Uterus (tissue), 4 donors: ENCODE data around the gene TMEM132A. TPM values are rescaled to one million over a fixed set of nuclear protein-coding genes. Genes with fewer than 3 reads are reported as not detected.

Source experiments
- DNase-seq, 2 donors: peaks; one replicate each; pipeline ENCODE4 v3.0.0-alpha.2; 2019 to 2020
- H3K27ac ChIP-seq, 2 donors: fragments of 200-600 bp; sonication (generic); 1 replicate in 1 of 2; 2 replicates in 1 of 2; pipeline ENCODE4 v1.5.1; 2016 to 2018
- H3K27me3 ChIP-seq, 2 donors: fragments of 200-600 bp; sonication (generic); one replicate each; pipeline ENCODE4 v1.5.1; 2018 to 2019; ENCODE audit warnings: control low read depth in 1 of 2
- H3K36me3 ChIP-seq, 2 donors: fragments of 200-600 bp; sonication (generic); one replicate each; pipeline ENCODE4 v1.5.1; 2019; ENCODE audit warnings: control low read depth in 1 of 2
- H3K4me1 ChIP-seq, 2 donors: fragments of 200-600 bp; sonication (generic); one replicate each; pipeline ENCODE4 v1.5.1; 2018 to 2019; ENCODE audit warnings: control low read depth in 1 of 2
- H3K4me3 ChIP-seq, 2 donors: fragments of 200-600 bp; sonication (generic); 1 replicate in 1 of 2; 2 replicates in 1 of 2; pipeline ENCODE4 v1.5.1; 2018 to 2019; ENCODE audit warnings: mild to moderate bottlenecking in 1 of 2
- H3K9me3 ChIP-seq, 2 donors: fragments of 200-600 bp; sonication (generic); one replicate each; pipeline ENCODE4 v1.5.1; 2019; ENCODE audit warnings: control low read depth in 1 of 2
- POLR2A ChIP-seq, 2 donors: fragments of 450-650 bp; IDR thresholded peaks; one replicate each; pipeline ENCODE4 v1.6.1; 2016; ENCODE audit warnings: antibody characterized with exemption in 2 of 2, mild to moderate bottlenecking in 1 of 2, moderate library complexity in 1 of 2
- intact Hi-C: fragments of 100-400 bp; cut with DNase I; formaldehyde crosslinking; loops from one replicate; pipeline ENCODE4 v1.15.1; 2023; ENCODE audit warnings: low total_unique reads
- total RNA-seq, 4 donors: library from RNA; depleted of rRNA in 3 of 4; stranded (reverse); fragments of >200 nt in 3 of 4; gene quantifications; one replicate each; pipeline versions ENCODE4 v1.1.0 to v1.2.4, GENCODE V29; 2014 to 2023
- TF ChIP-seq, protein P1 (sequence below), 4 experiments: fragments of 200-600 bp in 2 of 4; fragments of 450-650 bp in 2 of 4; sonication (generic) in 2 of 4; IDR thresholded peaks; one replicate each; pipeline ENCODE4 v1.5.1; 2016 to 2019; ENCODE audit warnings: antibody characterized with exemption in 4 of 4, mild to moderate bottlenecking in 2 of 4, moderate library complexity in 1 of 4
- donor health status: DM: yes; HTN: yes; CAD: no.

Gene TMEM132A
- total RNA-seq, 4 donors from 2014 or later: under 0.01 to 47.7 (median 7.7) TPM

DNA sequence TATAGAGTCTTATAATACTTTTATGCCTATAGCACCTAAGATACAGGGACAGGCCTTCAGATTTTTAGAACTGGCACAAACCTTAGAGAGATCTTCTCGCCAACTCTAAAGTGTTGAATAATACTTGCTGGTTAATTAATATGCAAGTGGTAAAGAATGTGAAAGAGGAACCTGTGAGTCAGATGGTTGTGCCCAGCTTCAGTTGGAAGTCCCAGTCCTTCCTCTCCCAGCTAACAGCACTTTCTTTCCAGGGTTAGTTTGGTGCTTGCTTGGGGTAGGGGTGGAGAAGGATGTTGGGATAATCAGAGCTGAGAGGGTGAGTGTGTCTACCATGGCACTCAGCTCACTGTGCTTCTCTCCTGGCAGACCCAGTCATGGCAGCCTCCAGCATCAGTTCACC is 4.9 kb upstream of the TMEM132A start:
- no peaks in the 10 kb centered on the region for H3K9me3 ChIP-seq
- H3K27me3 ChIP-seq: no peaks in the 10 kb centered on the region
- intact Hi-C loops: no loop called here
- TF ChIP-seq POLR2A (IDR thresholded peaks at IDR 0.05): no peak
- TF ChIP-seq, protein P1, sequence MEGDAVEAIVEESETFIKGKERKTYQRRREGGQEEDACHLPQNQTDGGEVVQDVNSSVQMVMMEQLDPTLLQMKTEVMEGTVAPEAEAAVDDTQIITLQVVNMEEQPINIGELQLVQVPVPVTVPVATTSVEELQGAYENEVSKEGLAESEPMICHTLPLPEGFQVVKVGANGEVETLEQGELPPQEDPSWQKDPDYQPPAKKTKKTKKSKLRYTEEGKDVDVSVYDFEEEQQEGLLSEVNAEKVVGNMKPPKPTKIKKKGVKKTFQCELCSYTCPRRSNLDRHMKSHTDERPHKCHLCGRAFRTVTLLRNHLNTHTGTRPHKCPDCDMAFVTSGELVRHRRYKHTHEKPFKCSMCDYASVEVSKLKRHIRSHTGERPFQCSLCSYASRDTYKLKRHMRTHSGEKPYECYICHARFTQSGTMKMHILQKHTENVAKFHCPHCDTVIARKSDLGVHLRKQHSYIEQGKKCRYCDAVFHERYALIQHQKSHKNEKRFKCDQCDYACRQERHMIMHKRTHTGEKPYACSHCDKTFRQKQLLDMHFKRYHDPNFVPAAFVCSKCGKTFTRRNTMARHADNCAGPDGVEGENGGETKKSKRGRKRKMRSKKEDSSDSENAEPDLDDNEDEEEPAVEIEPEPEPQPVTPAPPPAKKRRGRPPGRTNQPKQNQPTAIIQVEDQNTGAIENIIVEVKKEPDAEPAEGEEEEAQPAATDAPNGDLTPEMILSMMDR (IDR thresholded peaks at IDR 0.05): no peak
- no peak overlapping the region for H3K4me3 ChIP-seq
- no peak for DNase-seq
- no peak overlapping the region for H3K27ac ChIP-seq
- H3K36me3 ChIP-seq: no peaks in the 10 kb centered on the region
- H3K4me1 ChIP-seq: peaks cover 17 to 18% of the 10 kb centered on the region in 2 donors

DNA sequence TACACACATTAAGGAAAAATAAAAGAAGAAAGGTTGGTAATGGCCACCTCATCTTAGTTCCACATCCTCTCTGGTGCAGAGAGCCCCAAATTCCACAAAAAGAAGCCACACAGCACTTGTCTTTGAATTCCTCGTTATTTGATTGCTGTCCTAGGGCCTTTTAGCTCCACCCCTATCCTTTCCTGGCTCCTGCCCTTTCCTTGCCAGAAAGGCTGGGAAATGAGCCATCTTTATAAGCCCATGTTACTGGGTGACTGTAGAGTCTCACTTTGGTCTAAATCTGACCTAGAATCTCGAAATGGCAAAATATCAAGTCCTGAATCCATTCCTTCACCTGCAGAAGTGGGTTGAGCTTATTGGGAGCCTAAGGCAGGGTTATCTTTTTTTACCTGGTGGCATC is 4.3 kb upstream of the TMEM132A start:
- intact Hi-C loops: no loop called here
- no peaks in the 10 kb centered on the region for H3K36me3 ChIP-seq
- DNase-seq: no peak
- H3K4me1 ChIP-seq: peaks cover 17 to 24% of the 10 kb centered on the region in 2 donors
- no peaks in the 10 kb centered on the region for H3K9me3 ChIP-seq
- TF ChIP-seq POLR2A (IDR thresholded peaks at IDR 0.05): no peak
- TF ChIP-seq, protein P1 (IDR thresholded peaks at IDR 0.05): no peak
- H3K27ac ChIP-seq: no peak overlapping the region
- no peak overlapping the region for H3K4me3 ChIP-seq
- no peaks in the 10 kb centered on the region for H3K27me3 ChIP-seq

DNA sequence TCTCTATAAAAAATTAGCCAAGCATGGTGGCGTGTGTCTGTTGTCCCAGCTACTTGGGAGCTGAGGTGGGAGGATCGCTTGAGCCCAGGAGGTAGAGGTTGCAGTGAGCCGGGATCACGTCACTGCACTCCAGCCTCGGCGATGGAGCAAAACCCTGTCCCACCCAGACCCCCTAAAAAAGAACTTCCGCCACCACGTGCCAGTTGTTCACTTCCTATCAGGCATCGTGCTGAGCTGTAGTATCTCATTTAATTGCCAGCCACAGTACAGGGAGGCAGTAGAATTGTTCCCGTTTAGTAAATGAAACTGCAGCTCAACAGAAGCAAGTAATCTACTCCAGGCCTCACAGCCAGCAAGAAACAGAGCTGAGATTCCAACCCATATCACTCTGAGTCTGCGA is 3.0 kb upstream of the TMEM132A start:
- Histone ChIP-seq H3K4me3 (no peak overlapping the region), H3K27ac (no peak overlapping the region), H3K36me3 (no peaks in the 10 kb centered on the region), H3K27me3 (no peaks in the 10 kb centered on the region), H3K4me1 (peaks cover 13 to 28% of the 10 kb centered on the region in 2 donors), H3K9me3 (no peaks in the 10 kb centered on the region)
- TF ChIP-seq POLR2A (IDR thresholded peaks at IDR 0.05): no peak
- TF ChIP-seq, protein P1 (IDR thresholded peaks at IDR 0.05): no peak
- intact Hi-C loops: no loop called here
- DNase-seq: no peak

DNA sequence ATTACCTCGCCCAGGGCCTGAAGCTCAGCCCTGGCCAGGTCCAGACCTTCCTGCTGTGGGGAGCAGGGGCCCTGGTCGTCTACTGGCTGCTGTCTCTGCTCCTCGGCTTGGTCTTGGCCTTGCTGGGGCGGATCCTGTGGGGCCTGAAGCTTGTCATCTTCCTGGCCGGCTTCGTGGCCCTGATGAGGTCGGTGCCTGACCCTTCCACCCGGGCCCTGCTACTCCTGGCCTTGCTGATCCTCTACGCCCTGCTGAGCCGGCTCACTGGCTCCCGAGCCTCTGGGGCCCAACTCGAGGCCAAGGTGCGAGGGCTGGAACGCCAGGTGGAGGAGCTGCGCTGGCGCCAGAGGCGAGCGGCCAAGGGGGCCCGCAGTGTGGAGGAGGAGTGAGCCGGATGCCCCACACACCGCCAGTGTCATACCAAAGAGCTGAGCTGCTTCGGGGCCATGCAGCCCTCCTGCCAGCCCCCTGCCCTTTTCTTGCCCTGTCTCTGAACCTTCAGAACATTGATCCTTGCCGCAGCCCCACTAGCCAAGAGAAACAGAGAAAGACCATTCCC is 2.4 kb upstream of the TMEM132A start:
- Histone ChIP-seq H3K27ac (no peak overlapping the region), H3K4me3 (no peak overlapping the region), H3K4me1 (peaks cover 8 to 23% of the 10 kb centered on the region in 2 donors), H3K27me3 (no peaks in the 10 kb centered on the region), H3K36me3 (no peaks in the 10 kb centered on the region), H3K9me3 (no peaks in the 10 kb centered on the region)
- intact Hi-C loops: no loop called here
- no peak for DNase-seq
- TF ChIP-seq, protein P1 (IDR thresholded peaks at IDR 0.05): no peak
- no peak for TF ChIP-seq POLR2A (IDR thresholded peaks at IDR 0.05)

DNA sequence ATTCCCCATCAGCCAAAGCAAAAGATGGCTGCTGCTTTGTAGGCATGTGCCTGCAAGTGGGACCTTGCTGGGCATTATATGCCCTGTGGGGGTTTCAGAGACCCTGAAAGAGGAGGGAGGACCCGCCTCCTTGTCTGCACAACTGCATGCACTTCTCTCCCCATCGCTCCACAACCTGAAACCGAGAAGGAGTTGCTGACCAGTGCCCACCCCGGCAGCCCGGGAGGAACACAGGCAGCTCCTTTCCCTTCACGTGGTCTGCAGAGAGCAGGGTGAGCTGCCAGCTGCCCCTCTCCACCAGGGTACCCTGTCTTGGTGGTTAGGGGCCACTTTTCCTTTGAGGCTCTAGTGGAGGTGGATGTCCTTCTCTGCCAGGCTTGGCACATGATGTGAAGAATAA is 1.4 kb upstream of the TMEM132A start:
- no peak for DNase-seq
- peaks cover 0 to 21% of the 10 kb centered on the region in 2 donors for H3K4me1 ChIP-seq
- intact Hi-C loops: no loop called here

More for the DNA sequence above, 1.4 kb upstream of the TMEM132A start:
- TF ChIP-seq, protein P1 (IDR thresholded peaks at IDR 0.05): no peak
- TF ChIP-seq POLR2A (IDR thresholded peaks at IDR 0.05): no peak
- Histone ChIP-seq H3K36me3 (no peaks in the 10 kb centered on the region), H3K4me3 (no peak overlapping the region), H3K27ac (no peak overlapping the region), H3K27me3 (no peaks in the 10 kb centered on the region), H3K9me3 (no peaks in the 10 kb centered on the region)
